ENCODE data around the gene LTA.

The LTA gene

GRCh38 chr6:31569861-31570536, 2.1 kb upstream of the LTA start:
- H3K4me3 ChIP-seq (ENCODE audit: low read length) = no peak overlapping the region
- TF ChIP-seq, protein P1, sequence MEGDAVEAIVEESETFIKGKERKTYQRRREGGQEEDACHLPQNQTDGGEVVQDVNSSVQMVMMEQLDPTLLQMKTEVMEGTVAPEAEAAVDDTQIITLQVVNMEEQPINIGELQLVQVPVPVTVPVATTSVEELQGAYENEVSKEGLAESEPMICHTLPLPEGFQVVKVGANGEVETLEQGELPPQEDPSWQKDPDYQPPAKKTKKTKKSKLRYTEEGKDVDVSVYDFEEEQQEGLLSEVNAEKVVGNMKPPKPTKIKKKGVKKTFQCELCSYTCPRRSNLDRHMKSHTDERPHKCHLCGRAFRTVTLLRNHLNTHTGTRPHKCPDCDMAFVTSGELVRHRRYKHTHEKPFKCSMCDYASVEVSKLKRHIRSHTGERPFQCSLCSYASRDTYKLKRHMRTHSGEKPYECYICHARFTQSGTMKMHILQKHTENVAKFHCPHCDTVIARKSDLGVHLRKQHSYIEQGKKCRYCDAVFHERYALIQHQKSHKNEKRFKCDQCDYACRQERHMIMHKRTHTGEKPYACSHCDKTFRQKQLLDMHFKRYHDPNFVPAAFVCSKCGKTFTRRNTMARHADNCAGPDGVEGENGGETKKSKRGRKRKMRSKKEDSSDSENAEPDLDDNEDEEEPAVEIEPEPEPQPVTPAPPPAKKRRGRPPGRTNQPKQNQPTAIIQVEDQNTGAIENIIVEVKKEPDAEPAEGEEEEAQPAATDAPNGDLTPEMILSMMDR (conservative IDR thresholded peaks at IDR 0.05; ENCODE audit: low read depth, low read length) = no peak
- DNase-seq (ENCODE audit: low read depth) = no peak

- no peak overlapping the region for H3K4me3 ChIP-seq (ENCODE audit: low read length)
Measured at GRCh38 chr6:31573239-31574105, 1.4 kb downstream of the LTA start.

DNA sequence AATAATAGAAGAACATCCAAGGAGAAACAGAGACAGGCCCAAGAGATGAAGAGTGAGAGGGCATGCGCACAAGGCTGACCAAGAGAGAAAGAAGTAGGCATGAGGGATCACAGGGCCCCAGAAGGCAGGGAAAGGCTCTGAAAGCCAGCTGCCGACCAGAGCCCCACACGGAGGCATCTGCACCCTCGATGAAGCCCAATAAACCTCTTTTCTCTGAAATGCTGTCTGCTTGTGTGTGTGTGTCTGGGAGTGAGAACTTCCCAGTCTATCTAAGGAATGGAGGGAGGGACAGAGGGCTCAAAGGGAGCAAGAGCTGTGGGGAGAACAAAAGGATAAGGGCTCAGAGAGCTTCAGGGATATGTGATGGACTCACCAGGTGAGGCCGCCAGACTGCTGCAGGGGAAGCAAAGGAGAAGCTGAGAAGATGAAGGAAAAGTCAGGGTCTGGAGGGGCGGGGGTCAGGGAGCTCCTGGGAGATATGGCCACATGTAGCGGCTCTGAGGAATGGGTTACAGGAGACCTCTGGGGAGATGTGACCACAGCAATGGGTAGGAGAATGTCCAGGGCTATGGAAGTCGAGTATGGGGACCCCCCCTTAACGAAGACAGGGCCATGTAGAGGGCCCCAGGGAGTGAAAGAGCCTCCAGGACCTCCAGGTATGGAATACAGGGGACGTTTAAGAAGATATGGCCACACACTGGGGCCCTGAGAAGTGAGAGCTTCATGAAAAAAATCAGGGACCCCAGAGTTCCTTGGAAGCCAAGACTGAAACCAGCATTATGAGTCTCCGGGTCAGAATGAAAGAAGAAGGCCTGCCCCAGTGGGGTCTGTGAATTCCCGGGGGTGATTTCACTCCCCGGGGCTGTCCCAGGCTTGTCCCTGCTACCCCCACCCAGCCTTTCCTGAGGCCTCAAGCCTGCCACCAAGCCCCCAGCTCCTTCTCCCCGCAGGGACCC, 2.3 kb downstream of the LTA start:
- no peak overlapping the region for H3K4me3 ChIP-seq (ENCODE audit: low read length)
- TF ChIP-seq, protein P1 (conservative IDR thresholded peaks at IDR 0.05; ENCODE audit: low read depth, low read length) = no peak
- DNase-seq (ENCODE audit: low read depth) = no peak

More at GRCh38 chr6:31573239-31574105, 1.4 kb downstream of the LTA start:
- TF ChIP-seq, protein P1 (conservative IDR thresholded peaks at IDR 0.05; ENCODE audit: low read depth, low read length) = no peak
- no peak for DNase-seq (ENCODE audit: low read depth)

DNA sequence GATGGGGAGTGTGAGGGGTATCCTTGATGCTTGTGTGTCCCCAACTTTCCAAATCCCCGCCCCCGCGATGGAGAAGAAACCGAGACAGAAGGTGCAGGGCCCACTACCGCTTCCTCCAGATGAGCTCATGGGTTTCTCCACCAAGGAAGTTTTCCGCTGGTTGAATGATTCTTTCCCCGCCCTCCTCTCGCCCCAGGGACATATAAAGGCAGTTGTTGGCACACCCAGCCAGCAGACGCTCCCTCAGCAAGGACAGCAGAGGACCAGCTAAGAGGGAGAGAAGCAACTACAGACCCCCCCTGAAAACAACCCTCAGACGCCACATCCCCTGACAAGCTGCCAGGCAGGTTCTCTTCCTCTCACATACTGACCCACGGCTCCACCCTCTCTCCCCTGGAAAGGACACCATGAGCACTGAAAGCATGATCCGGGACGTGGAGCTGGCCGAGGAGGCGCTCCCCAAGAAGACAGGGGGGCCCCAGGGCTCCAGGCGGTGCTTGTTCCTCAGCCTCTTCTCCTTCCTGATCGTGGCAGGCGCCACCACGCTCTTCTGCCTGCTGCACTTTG, 3.3 kb downstream of the LTA start, which contains the start of gene TNF:
TSS of gene TNF (plus strand) at position 231 of the 567 bp plus-strand sequence. CDS start at position 408, 177 bp downstream.
- H3K4me3 ChIP-seq (ENCODE audit: low read length) = no peak within 1 kb of the TSS
- TF ChIP-seq, protein P1 (conservative IDR thresholded peaks at IDR 0.05; ENCODE audit: low read depth, low read length) = no peak
- DNase-seq (ENCODE audit: low read depth) = no peak

GRCh38 chr6:31575952-31576685, 4.0 kb downstream of the LTA start:
- DNase-seq (ENCODE audit: low read depth) = no peak
- TF ChIP-seq, protein P1 (conservative IDR thresholded peaks at IDR 0.05; ENCODE audit: low read depth, low read length) = no peak
- H3K4me3 ChIP-seq (ENCODE audit: low read length) = no peak overlapping the region
